HepG2 (cell line): ENCODE measurements around the gene CCDC183. TPM values are rescaled to one million over a fixed set of nuclear protein-coding genes. Genes with fewer than 3 reads are reported as not detected.

Source experiments
- AKNA ChIP-seq: sonication (generic); formaldehyde crosslinking; IDR thresholded peaks from 2 replicates; pipeline ENCODE4 v1.4.0; 2020; ENCODE audit warnings: missing genetic modification reagents, borderline replicate concordance
- ARNT2 ChIP-seq: sonication (generic); formaldehyde crosslinking; IDR thresholded peaks from 2 replicates; pipeline ENCODE4 v1.8.0; 2022; ENCODE audit warnings: mild to moderate bottlenecking, low read depth, missing genetic modification reagents, moderate library complexity
- BATF2 ChIP-seq: sonication (generic); formaldehyde crosslinking; IDR thresholded peaks from 2 replicates; pipeline ENCODE4 v1.8.0; 2022; ENCODE audit warnings: mild to moderate bottlenecking, missing genetic modification reagents, moderate library complexity
- BORCS8-MEF2B ChIP-seq: sonication (generic); formaldehyde crosslinking; IDR thresholded peaks from 2 replicates; pipeline ENCODE4 v1.8.0; 2022; ENCODE audit warnings: mild to moderate bottlenecking, missing genetic modification reagents
- CCDC6 ChIP-seq: sonication (generic); formaldehyde crosslinking; IDR thresholded peaks from 2 replicates; pipeline ENCODE4 v1.8.1; 2022; ENCODE audit warnings: mild to moderate bottlenecking, missing genetic modification reagents, moderate library complexity
- CSRNP1 ChIP-seq: sonication (generic); formaldehyde crosslinking; IDR thresholded peaks from 2 replicates; pipeline ENCODE4 v1.8.1; 2023; ENCODE audit warnings: mild to moderate bottlenecking, missing genetic modification reagents
- ERF ChIP-seq: IDR thresholded peaks from 2 replicates; pipeline ENCODE4 v1.6.1; 2018; ENCODE audit warnings: missing biosample characterization, missing genetic modification reagents
- GATAD2A ChIP-seq: IDR thresholded peaks from 2 replicates; pipeline ENCODE4 v1.6.1; 2016
- KDM1A ChIP-seq: IDR thresholded peaks from 2 replicates; pipeline ENCODE4 v1.6.1; 2016; ENCODE audit warnings: missing compliant biosample characterization
- KDM3A ChIP-seq: IDR thresholded peaks from 2 replicates; pipeline ENCODE4 v1.6.1; 2018; ENCODE audit warnings: low read depth, missing compliant biosample characterization
- NR1H2 ChIP-seq: sonication (generic); formaldehyde crosslinking; IDR thresholded peaks from 2 replicates; pipeline ENCODE4 v1.8.1; 2022; ENCODE audit warnings: low read depth, missing genetic modification reagents, borderline replicate concordance
- PAX8 ChIP-seq: sonication (generic); formaldehyde crosslinking; IDR thresholded peaks from 2 replicates; pipeline ENCODE4 v1.8.0; 2022; ENCODE audit warnings: mild to moderate bottlenecking, missing genetic modification reagents, borderline replicate concordance
- TBX2 ChIP-seq: sonication (generic); formaldehyde crosslinking; IDR thresholded peaks from 2 replicates; pipeline ENCODE4 v1.5.0; 2020; ENCODE audit warnings: missing genetic modification reagents, mild to moderate bottlenecking, borderline replicate concordance
- TFDP1 ChIP-seq: IDR thresholded peaks from 2 replicates; pipeline ENCODE4 v1.6.1; 2016; ENCODE audit warnings: missing compliant biosample characterization, missing genetic modification reagents, borderline replicate concordance
- ZFP82 ChIP-seq: sonication (generic); formaldehyde crosslinking; IDR thresholded peaks from 2 replicates; pipeline ENCODE4 v1.5.1; 2020; ENCODE audit warnings: mild to moderate bottlenecking, missing genetic modification reagents, borderline replicate concordance
- ZNF275 ChIP-seq: sonication (generic); formaldehyde crosslinking; IDR thresholded peaks from 2 replicates; pipeline ENCODE4 v1.8.0; 2022; ENCODE audit warnings: missing genetic modification reagents, mild to moderate bottlenecking, inconsistent platforms, borderline replicate concordance
- ZNF564 ChIP-seq: sonication (generic); formaldehyde crosslinking; IDR thresholded peaks from 2 replicates; pipeline ENCODE4 v1.8.1; 2023; ENCODE audit warnings: mild to moderate bottlenecking, missing genetic modification reagents
- ZNF670 ChIP-seq: sonication (generic); formaldehyde crosslinking; IDR thresholded peaks from 2 replicates; pipeline ENCODE4 v1.8.0; 2022; ENCODE audit warnings: mild to moderate bottlenecking, missing genetic modification reagents, borderline replicate concordance
- ZNF878 ChIP-seq: sonication (generic); formaldehyde crosslinking; IDR thresholded peaks from 2 replicates; pipeline ENCODE4 v1.8.1; 2023; ENCODE audit warnings: mild to moderate bottlenecking, missing genetic modification reagents, moderate library complexity
- polyA plus RNA-seq, 8 experiments: library from polyadenylated mRNA; depleted of rRNA in 3 of 8; stranded (reverse) in 7 of 8; unstranded in 1 of 8; fragments of >200 nt; fragmentation: Illumina TruSeq in 4 of 8; extraction: Trizol in 4 of 8; gene quantifications; 2 replicates each; pipeline versions ENCODE4 v1.2.1 to v1.2.3, GENCODE V29; 2011 to 2016; ENCODE audit warnings: low read depth in 4 of 8, missing spikeins in 1 of 8, mixed read lengths in 1 of 8; ENCODE audit not compliant: insufficient read depth in 1 of 8
- total RNA-seq, 5 experiments: library from RNA; depleted of rRNA; stranded (reverse); fragments of >200 nt; fragmentation: Illumina TruSeq; extraction: Trizol; gene quantifications; 2 replicates each; pipeline ENCODE4 v1.2.3, GENCODE V29; 2016; ENCODE audit warnings: low read depth in 1 of 5

Gene CCDC183
- total and polyA plus RNA-seq, 2 of the 13 experiments (the other 11 are each of a cell fraction or from before 2014, with no cell fraction given): 5.0 to 66.4 TPM

GRCh38 chr9:136842380-136842948 lies 46.3 kb downstream of the CCDC183 start, which contains the start of gene AJM1 (continued):
- TF ChIP-seq AKNA (0 out of 2 replicates have a peak, but pooled peaks have one; percentile 45), BORCS8-MEF2B (CRISPR knock-in tag) (peak; percentile 51; the same call in 1 of the 2 replicates), ZFP82 (CRISPR knock-in tag) (peak; percentile 91), PAX8 (0 out of 2 replicates have a peak, but pooled peaks have one; percentile 40), TFDP1 (peak; percentile 23; the same call in 1 of the 2 replicates), KDM3A (CRISPR knock-in tag) (0 out of 2 replicates have a peak, but pooled peaks have one; percentile 22), CCDC6 (CRISPR knock-in tag) (0 out of 2 replicates have a peak, but pooled peaks have one; percentile 44), CSRNP1 (peak; percentile 73; the same call in 1 of the 2 replicates), ZNF878 (CRISPR knock-in tag) (peak; percentile 40; the same call in 1 of the 2 replicates), ERF (CRISPR knock-in tag) (peak; percentile 45; the same call in 1 of the 2 replicates), KDM1A (CRISPR knock-in tag) (0 out of 2 replicates have a peak, but pooled peaks have one; percentile 14), GATAD2A (CRISPR knock-in tag) (peak; percentile 19; the same call in 1 of the 2 replicates), ZNF564 (CRISPR knock-in tag) (peak; percentile 65; the same call in 1 of the 2 replicates), ARNT2 (CRISPR knock-in tag) (0 out of 2 replicates have a peak, but pooled peaks have one; percentile 40), ZNF275 (0 out of 2 replicates have a peak, but pooled peaks have one; percentile 72), BATF2 (CRISPR knock-in tag) (0 out of 2 replicates have a peak, but pooled peaks have one; percentile 58), ZNF670 (CRISPR knock-in tag) (0 out of 2 replicates have a peak, but pooled peaks have one; percentile 33), TBX2 (CRISPR knock-in tag) (peak; percentile 68; the same call in 1 of the 2 replicates), NR1H2 (CRISPR knock-in tag) (peak; percentile 13; the same call in 1 of the 2 replicates)
